Thoracic aorta (tissue), 2 donors: ENCODE data around the gene ERAL1. TPM values are rescaled to one million over a fixed set of nuclear protein-coding genes. Genes with fewer than 3 reads are reported as not detected.
"Not testable (repeated sequence)": the region's sequence is repeated elsewhere in the genome, so short reads cannot be mapped to it uniquely, and the experiment has no call there.

ENCODE experiments used
- ATAC-seq: fragments of 150-250 bp; one replicate; pipeline ENCODE4 v1.8.0; 2017; ENCODE audit warnings: low read depth; ENCODE audit not compliant: insufficient number of reproducible peaks, low FRiP score
- DNase-seq: peaks from one replicate; pipeline ENCODE4 v3.0.0-alpha.2; 2020; ENCODE audit warnings: low spot score
- H3K27ac ChIP-seq, 2 donors: fragments of 200-600 bp; sonication (generic); 1 replicate in 1 of 2; 2 replicates in 1 of 2; pipeline ENCODE4 v1.5.1; 2016; ENCODE audit warnings: mild to moderate bottlenecking in 2 of 2, moderate library complexity in 2 of 2
- H3K27me3 ChIP-seq: fragments of 200-600 bp; sonication (generic); replicated peaks from 2 replicates; pipeline ENCODE4 v1.6.0; 2016; ENCODE audit warnings: mild to moderate bottlenecking; ENCODE audit not compliant: insufficient read depth
- H3K36me3 ChIP-seq: fragments of 200-600 bp; sonication (generic); one replicate; pipeline ENCODE4 v1.5.1; 2016
- H3K4me1 ChIP-seq, 2 donors: fragments of 200-600 bp; sonication (generic); 1 replicate in 1 of 2; 2 replicates in 1 of 2; pipeline versions ENCODE4 v1.5.1 to v1.6.0; 2016; ENCODE audit warnings: low read depth in 2 of 2, mild to moderate bottlenecking in 1 of 2; ENCODE audit not compliant: control insufficient read depth in 1 of 2
- H3K4me3 ChIP-seq: fragments of 200-600 bp; sonication (generic); 2 replicates; pipeline ENCODE4 v1.5.1; 2016; ENCODE audit warnings: mild to moderate bottlenecking
- H3K9me3 ChIP-seq: fragments of 200-600 bp; sonication (generic); 2 replicates; pipeline ENCODE4 v1.5.1; 2016
- CTCF ChIP-seq: fragments of 200-600 bp; sonication (generic); IDR thresholded peaks from one replicate; pipeline ENCODE4 v1.5.1; 2019; ENCODE audit warnings: antibody characterized with exemption
- total RNA-seq, 2 donors: library from RNA; depleted of rRNA; stranded (reverse); fragments of >200 nt; gene quantifications; one replicate each; pipeline versions ENCODE4 v1.1.0 to v1.2.3, GENCODE V29; 2016

Gene ERAL1
- total RNA-seq, 2 donors from 2014 or later = 30.6 to 34.6 TPM

- no peak for ATAC-seq
- no peak for TF ChIP-seq CTCF
- Histone ChIP-seq H3K4me3 (peak overlapping the region; percentile 90), H3K9me3 (no peaks in the 10 kb centered on the region), H3K27ac (peak overlapping the region; percentile 57 to 77), H3K36me3 (peaks cover 15% of the 10 kb centered on the region), H3K4me1 (peaks cover 11 to 25% of the 10 kb centered on the region in 2 donors), H3K27me3 (no peaks in the 10 kb centered on the region)
- DNase-seq = no peak
Measured at GRCh38 chr17:28901866-28902818, 47.3 kb downstream of the ERAL1 start.

GRCh38 chr17:28902819-28903545 is 48.2 kb downstream of the ERAL1 start, which contains the start of gene DHRS13:
Gene DHRS13, minus strand, starts transcription at chr17:28903079. Its CDS starts 135 bp downstream, at chr17:28902944.
- peaks cover 9 to 28% of the 10 kb centered on the region in 2 donors for H3K4me1 ChIP-seq
- no peaks in the 10 kb centered on the region for H3K27me3 ChIP-seq
- H3K27ac ChIP-seq = peak within 1 kb of the TSS; percentile 57 to 77
- ATAC-seq (peak; percentile 51), DNase-seq (peak; percentile 44)
- H3K36me3 ChIP-seq = peaks cover 19% of the 10 kb centered on the region
- peak; percentile 78 for TF ChIP-seq CTCF
- no peaks in the 10 kb centered on the region for H3K9me3 ChIP-seq
- H3K4me3 ChIP-seq = peak within 1 kb of the TSS; percentile 90

GRCh38 chr17:28903546-28903841 is 48.7 kb downstream of the ERAL1 start:
- H3K27me3 ChIP-seq, H3K9me3 ChIP-seq, H3K27ac ChIP-seq, ATAC-seq, DNase-seq: not testable (repeated sequence)
- peaks cover 8 to 28% of the 10 kb centered on the region in 2 donors for H3K4me1 ChIP-seq
- peak overlapping the region; percentile 90 for H3K4me3 ChIP-seq
- H3K36me3 ChIP-seq = peaks cover 19% of the 10 kb centered on the region

GRCh38 chr17:28904800-28905199 is 50.0 kb downstream of the ERAL1 start:
- Histone ChIP-seq H3K36me3 (peaks cover 20% of the 10 kb centered on the region), H3K4me1 (peaks cover 14 to 34% of the 10 kb centered on the region in 2 donors), H3K9me3 (no peaks in the 10 kb centered on the region), H3K27me3 (no peaks in the 10 kb centered on the region), H3K4me3 (no peak overlapping the region), H3K27ac (no peak overlapping the region)
- ATAC-seq (no peak), DNase-seq (no peak)
- no peak for TF ChIP-seq CTCF

GRCh38 chr17:28906276-28906675 is 51.5 kb downstream of the ERAL1 start:
- no peak overlapping the region for H3K27ac ChIP-seq
- no peak for TF ChIP-seq CTCF
- H3K4me1 ChIP-seq = peaks cover 14 to 34% of the 10 kb centered on the region in 2 donors
- H3K36me3 ChIP-seq = peaks cover 35% of the 10 kb centered on the region
- no peaks in the 10 kb centered on the region for H3K27me3 ChIP-seq
- ATAC-seq (no peak), DNase-seq (no peak)
- H3K9me3 ChIP-seq = no peaks in the 10 kb centered on the region
- no peak overlapping the region for H3K4me3 ChIP-seq
